ENCODE measurements around the gene SKOR1. TPM values are rescaled to one million over a fixed set of nuclear protein-coding genes. Genes with fewer than 3 reads are reported as not detected.

Gene SKOR1
- polyA plus RNA-seq, 1 of the 3 experiments (the other 2 are of a cell fraction): 0.26 TPM

- Histone ChIP-seq H3F3A (replicated peaks; ENCODE audit: insufficient read depth) (no peaks in the 10 kb centered on the region), H3K9ac (no peak overlapping the region), H2AFZ (ENCODE audit: low read depth) (no peak overlapping the region), H3K9me3 (no peaks in the 10 kb centered on the region), H4K20me1 (ENCODE audit: insufficient read depth) (no peaks in the 10 kb centered on the region), H3K4me2 (no peak overlapping the region), H3K4me1 (ENCODE audit: control insufficient read depth in 1 of 2, insufficient read depth in 2 of 2, low read depth in 1 of 2, low read length in 1 of 2) (no peaks in the 10 kb centered on the region; a peak in 1 of 4 replicates), H3K79me2 (ENCODE audit: insufficient read depth) (no peaks in the 10 kb centered on the region), H3K9me2 (no peaks in the 10 kb centered on the region), H3K4me3 (ENCODE audit: low read depth in 2 of 2, low read length in 1 of 2) (no peak overlapping the region), H3K27me3 (ENCODE audit: insufficient read depth) (no peaks in the 10 kb centered on the region), H3K36me3 (replicated peaks in 1 of 2; ENCODE audit: control insufficient read depth in 1 of 2, insufficient read depth in 2 of 2, low read length in 1 of 2) (no peaks in the 10 kb centered on the region), H3K27ac (ENCODE audit: low read depth in 2 of 2, low read length in 1 of 2) (no peak overlapping the region)
- ChIA-PET POLR2A (no interaction called here), CTCF (interaction anchor here (0.6 kb wide), 1 partner anchor 22 kb away, joined by 3 read pairs; no protein-coding TSS in a partner anchor)
- 100% methylated on average over 2 of the region's 7 CpGs for WGBS (ENCODE audit: low lambda C conversion rate)
- no peak for TF ChIP-seq FOSL2 (IDR thresholded peaks at IDR 0.05; ENCODE audit: borderline replicate concordance, low read depth)
- TF ChIP-seq SIN3A (IDR thresholded peaks at IDR 0.05; ENCODE audit: borderline replicate concordance, low read depth, low read length): no peak
- no peak for TF ChIP-seq RFX5 (IDR thresholded peaks at IDR 0.05; ENCODE audit: low read length)
- no peak for TF ChIP-seq FOXM1 (IDR thresholded peaks at IDR 0.05; ENCODE audit: low read depth)
- DNase-seq: no peak
These were observed 16.5 kb upstream of the SKOR1 start for GRCh38 chr15:67808821-67809220.

GRCh38 chr15:67809441-67809840 is 15.9 kb upstream of the SKOR1 start:
- no peak for DNase-seq
- no peak for TF ChIP-seq JUND (IDR thresholded peaks at IDR 0.05)
- TF ChIP-seq SMC3 (IDR thresholded peaks at IDR 0.05; ENCODE audit: low read depth, low read length): no peak
- no peak for TF ChIP-seq GABPA (IDR thresholded peaks at IDR 0.05; ENCODE audit: low read depth)
- no peak for TF ChIP-seq RXRA (IDR thresholded peaks at IDR 0.05; ENCODE audit: borderline replicate concordance, low read depth)
- no peak for TF ChIP-seq TEAD4 (IDR thresholded peaks at IDR 0.05; ENCODE audit: borderline replicate concordance, insufficient read depth)
- TF ChIP-seq RCOR1 (IDR thresholded peaks at IDR 0.05; ENCODE audit: low read length): no peak
- TF ChIP-seq IRF3 (IDR thresholded peaks at IDR 0.05; ENCODE audit: low read depth, low read length): no peak
- no peak for TF ChIP-seq USF2 (IDR thresholded peaks at IDR 0.05; ENCODE audit: borderline replicate concordance, low read depth, low read length)
- no peak for TF ChIP-seq EZH2phosphoT487 (IDR thresholded peaks at IDR 0.05; ENCODE audit: borderline replicate concordance, low read depth)
- no peak overlapping the region for H3K4me2 ChIP-seq
- ChIA-PET POLR2A (no interaction called here), CTCF (interaction anchor here (1.2 kb wide), 1 partner anchor 11 kb away, joined by 3 read pairs; no protein-coding TSS in a partner anchor)
- no peaks in the 10 kb centered on the region for H4K20me1 ChIP-seq (ENCODE audit: insufficient read depth)
- H3K36me3 ChIP-seq (replicated peaks in 1 of 2; ENCODE audit: control insufficient read depth in 1 of 2, insufficient read depth in 2 of 2, low read length in 1 of 2): no peaks in the 10 kb centered on the region
- no peak overlapping the region for H2AFZ ChIP-seq (ENCODE audit: low read depth)
- WGBS (ENCODE audit: low lambda C conversion rate): 90% methylated on average over 2 of the region's 5 CpGs
- no peaks in the 10 kb centered on the region for H3K9me3 ChIP-seq
- H3F3A ChIP-seq (replicated peaks; ENCODE audit: insufficient read depth): no peaks in the 10 kb centered on the region
- H3K27me3 ChIP-seq (ENCODE audit: insufficient read depth): no peaks in the 10 kb centered on the region
- no peak overlapping the region for H3K4me3 ChIP-seq (ENCODE audit: low read depth in 2 of 2, low read length in 1 of 2)
- H3K9ac ChIP-seq: no peak overlapping the region
- no peaks in the 10 kb centered on the region for H3K9me2 ChIP-seq
- no peaks in the 10 kb centered on the region; a peak in 1 of 4 replicates for H3K4me1 ChIP-seq (ENCODE audit: control insufficient read depth in 1 of 2, insufficient read depth in 2 of 2, low read depth in 1 of 2, low read length in 1 of 2)
- no peak overlapping the region for H3K27ac ChIP-seq (ENCODE audit: low read depth in 2 of 2, low read length in 1 of 2)
- no peaks in the 10 kb centered on the region for H3K79me2 ChIP-seq (ENCODE audit: insufficient read depth)
